NOMO-1 (cell line): ENCODE measurements around the gene SWAP70.

Experiments used
- DNase-seq, 2 experiments: peaks; one replicate each; lab custom pipeline; 2025; ENCODE audit not compliant: unreplicated experiment in 2 of 2; lab: John Stamatoyannopoulos, UW

SWAP70 gene

GRCh38 chr11:9771071-9771511 lies 107.2 kb downstream of the SWAP70 start:
- no peak for DNase-seq

DNA sequence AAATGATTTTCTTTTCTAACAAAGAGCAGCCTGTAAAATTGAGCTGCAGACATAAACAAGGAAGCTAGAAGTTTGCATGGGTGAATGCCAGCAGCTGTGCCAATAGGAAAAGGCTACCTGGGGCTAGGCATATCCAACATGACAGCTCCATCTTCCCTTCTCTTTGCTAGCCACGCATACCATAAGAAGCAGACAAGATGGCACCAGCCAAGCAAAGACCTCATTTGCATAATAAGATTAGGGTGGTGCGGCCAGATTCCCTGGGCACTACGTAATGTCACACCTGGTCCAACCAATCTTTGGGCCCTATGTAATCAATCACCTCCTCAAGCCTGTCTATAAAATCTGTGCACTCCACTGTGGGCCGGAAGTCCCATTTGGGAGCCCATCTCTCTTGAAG lies 108.3 kb downstream of the SWAP70 start:
- DNase-seq, result no peak

- DNase-seq, result no peak
Observed at GRCh38 chr11:9773524-9773923, 109.6 kb downstream of the SWAP70 start.

GRCh38 chr11:9774109-9774508 lies 110.2 kb downstream of the SWAP70 start:
- no peak for DNase-seq

DNA sequence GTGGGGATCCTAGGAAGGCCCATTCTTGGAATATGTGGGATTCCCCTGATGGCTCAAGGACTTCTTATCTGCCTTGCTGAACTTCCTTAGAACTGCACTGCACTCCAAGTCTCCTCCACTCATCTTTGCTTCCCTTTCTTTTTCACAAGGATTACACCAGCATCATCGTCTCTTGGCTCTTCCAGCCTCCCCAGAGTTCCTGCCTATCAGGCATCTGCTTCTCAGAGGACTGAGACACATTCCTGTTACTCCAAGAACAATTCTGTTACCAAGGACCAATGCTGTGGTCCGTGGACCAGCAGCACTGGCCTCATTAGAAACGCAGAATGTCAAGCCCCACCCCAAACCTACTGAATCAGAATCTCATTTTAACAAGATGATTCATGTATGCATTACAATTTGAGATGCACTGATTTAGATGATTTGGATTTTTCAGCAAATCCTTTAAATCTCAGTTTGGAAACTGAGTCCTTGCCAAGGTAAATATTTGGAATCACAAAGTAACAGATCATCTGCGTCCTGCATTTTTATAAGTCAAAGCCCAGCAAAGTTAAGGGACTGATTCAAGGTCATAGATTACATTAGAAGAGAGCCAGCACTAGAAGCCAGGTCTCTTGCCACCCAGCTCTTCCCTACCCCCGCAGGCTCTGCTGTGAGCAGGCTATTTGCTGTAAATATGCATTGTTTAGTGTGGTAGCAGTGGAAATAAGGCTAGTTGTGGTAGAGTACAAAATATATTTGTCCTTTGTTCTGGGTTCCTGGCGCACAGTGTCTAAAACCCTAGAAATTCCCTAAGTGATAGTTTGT lies 110.9 kb downstream of the SWAP70 start:
- DNase-seq, result no peak

DNA sequence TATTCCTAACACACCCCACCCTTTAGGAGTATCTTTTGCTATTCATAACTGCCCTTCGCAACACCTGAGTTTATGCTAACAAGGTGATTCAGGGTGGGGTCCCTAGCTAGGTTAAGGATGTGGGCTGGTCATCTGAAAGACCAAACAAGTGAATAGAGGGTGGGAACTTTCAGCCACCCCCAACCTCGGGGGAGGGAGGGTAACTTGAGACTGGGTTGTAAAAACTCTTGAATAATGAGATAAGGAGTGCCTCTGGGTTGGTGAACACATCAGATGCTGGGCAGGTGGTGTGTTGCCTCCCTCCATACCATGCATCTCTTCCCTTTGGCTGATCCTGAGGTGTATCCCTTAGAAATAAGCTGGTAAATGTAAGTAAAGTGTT lies 111.5 kb downstream of the SWAP70 start:
- DNase-seq, result no peak

GRCh38 chr11:9776203-9776602 lies 112.3 kb downstream of the SWAP70 start:
- DNase-seq, result no peak

- no peak for DNase-seq
Observed at GRCh38 chr11:9777066-9777465, 113.2 kb downstream of the SWAP70 start.

DNA sequence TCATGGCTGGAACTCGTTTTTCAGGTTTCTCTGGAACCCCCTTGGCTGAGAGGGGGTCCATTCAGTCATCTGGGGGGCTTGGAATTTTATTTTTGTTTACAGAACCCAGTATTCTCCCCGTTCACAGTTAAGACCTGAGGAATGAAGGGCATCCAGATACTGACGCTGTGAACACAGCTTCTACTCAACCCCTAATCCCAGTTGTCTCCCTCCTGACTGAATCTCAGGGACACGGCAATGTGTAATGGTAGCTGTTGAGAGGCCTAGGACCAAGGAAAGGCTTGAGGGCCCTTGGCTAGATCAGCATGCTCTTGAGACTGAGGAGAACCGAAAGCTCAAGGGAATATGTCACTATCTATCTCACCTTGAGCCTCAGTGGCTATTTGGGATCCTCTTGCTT lies 113.6 kb downstream of the SWAP70 start:
- no peak for DNase-seq

DNA sequence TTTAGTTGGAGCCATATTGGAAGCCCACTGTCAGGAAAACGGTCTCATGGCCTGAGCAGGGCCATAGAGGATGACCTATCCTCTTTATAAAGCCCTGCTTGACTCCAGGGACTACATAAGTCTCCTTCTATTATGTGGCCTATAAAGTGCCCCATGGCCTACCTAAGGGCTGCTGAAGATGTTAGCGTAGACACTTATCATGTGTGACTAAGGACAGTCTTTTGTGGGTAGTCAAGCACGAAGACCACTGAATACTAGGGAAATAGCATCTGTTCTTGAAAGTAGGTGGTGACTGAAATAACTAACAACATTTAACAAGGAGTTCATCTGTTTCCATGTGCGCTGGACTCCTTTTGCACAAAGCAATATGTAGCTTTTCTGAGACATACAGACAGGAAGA lies 117.1 kb downstream of the SWAP70 start:
- no peak for DNase-seq

- DNase-seq, result no peak
Observed at GRCh38 chr11:9783986-9784385, 120.1 kb downstream of the SWAP70 start.

GRCh38 chr11:9784602-9785315 lies 120.9 kb downstream of the SWAP70 start:
- DNase-seq, result no peak

DNA sequence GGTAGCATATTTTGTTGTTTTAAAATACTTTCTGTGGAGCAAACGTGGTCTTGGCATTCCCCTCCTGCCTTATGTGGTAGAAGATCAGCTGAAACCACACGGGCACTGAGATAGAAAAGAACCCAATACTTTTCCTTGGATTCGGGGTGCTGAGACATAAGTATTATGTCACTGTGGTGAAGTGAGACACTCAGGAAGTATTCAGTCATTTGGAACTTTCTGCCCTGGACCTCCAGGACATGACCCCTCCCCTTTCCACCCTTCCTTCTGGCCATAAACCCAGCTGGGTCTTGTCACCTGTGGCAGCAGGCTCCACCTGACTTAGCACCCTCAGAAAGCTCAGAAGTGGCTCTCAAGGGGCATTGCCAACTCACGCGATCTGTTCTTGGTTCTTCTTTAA lies 123.4 kb downstream of the SWAP70 start:
- no peak for DNase-seq

DNA sequence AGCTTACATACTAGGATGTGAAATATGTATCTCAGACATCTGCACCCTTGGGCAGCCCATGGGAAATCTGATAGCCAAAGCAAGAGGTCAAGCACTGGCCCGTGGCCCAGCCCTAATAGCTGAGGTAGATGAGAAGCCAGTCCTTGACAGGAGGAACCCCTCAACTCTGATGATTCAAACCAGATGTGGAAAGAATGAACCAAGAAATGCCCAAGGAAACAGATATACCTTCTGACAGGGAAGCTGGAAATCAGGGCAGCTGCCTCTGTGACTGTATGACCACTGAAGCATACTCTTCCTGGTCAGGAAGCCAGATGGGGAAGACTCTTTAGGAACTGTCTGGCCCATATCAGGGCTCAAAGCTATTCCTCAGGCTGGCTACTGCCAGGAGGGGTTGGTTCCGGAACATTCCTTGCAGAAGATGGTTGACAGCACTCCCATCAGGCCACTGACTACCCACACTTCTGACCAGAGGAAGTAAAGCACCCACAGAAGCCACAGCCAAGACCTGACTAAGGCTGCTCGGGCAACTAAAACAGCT lies 124.2 kb downstream of the SWAP70 start:
- DNase-seq, result peak in 1 of 2 experiments; percentile 8

- no peak for DNase-seq
Observed at GRCh38 chr11:9789910-9790309, 126.0 kb downstream of the SWAP70 start.

DNA sequence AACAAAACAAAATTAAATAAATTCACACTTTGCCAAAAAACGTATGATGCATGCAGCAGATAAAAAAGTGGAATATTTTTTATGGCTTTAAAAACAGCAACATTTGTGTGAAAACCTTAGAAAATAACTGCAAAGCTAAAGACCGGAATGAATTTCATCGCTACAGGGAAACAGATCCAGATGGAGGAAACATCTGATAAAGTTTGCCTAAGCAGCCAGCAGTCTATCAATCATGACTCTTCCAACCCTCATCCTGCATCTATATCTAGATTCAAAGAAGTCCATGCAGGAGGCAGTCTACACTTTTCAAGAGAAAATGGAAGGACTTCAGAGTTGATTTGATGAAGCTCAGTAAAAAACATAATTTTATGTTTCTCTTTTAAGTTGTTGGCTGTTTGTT lies 126.8 kb downstream of the SWAP70 start:
- no peak for DNase-seq

DNA sequence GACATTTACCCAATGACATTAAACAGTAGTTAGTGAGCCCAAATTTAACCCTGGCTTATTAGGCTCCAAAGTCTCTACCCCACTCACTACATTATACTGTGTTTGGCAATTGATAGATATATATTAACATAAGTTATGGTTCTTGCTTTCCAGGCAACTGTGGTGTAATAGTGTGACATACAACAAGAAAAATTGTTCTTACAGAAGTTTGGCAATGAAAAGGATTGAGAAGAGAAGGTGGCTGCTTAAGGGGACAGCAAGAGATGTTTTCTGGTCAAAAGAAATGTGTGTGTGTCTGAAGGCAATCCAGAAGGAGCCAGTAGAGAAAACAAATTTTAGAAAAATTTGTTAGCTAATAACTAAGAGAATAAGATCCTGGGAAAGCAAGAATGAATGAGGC lies 132.4 kb downstream of the SWAP70 start:
- no peak for DNase-seq

GRCh38 chr11:9796854-9797253 lies 133.0 kb downstream of the SWAP70 start:
- peak in 1 of 2 experiments; percentile 2 for DNase-seq

- DNase-seq, result no peak
Observed at GRCh38 chr11:9797300-9797699, 133.4 kb downstream of the SWAP70 start.

DNA sequence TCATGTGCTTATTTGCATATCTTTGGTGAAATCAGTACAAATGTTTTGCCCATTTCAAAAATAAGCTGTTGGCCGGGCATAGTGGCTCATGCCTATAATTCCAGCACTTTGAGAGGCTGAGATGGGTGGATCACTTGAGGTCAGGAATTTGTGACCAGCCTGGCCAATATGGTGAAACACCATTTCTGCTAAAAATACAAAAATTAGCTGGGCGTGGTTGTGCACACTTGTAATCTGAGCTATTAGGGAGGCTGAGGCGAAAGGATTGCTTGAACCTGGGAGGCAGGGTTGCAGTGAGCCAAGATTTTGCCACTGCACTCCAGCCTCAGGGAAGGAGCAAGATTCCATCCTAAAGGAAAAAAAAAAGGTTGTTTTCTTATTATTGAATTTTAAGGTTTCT lies 136.0 kb downstream of the SWAP70 start:
- DNase-seq, result no peak

DNA sequence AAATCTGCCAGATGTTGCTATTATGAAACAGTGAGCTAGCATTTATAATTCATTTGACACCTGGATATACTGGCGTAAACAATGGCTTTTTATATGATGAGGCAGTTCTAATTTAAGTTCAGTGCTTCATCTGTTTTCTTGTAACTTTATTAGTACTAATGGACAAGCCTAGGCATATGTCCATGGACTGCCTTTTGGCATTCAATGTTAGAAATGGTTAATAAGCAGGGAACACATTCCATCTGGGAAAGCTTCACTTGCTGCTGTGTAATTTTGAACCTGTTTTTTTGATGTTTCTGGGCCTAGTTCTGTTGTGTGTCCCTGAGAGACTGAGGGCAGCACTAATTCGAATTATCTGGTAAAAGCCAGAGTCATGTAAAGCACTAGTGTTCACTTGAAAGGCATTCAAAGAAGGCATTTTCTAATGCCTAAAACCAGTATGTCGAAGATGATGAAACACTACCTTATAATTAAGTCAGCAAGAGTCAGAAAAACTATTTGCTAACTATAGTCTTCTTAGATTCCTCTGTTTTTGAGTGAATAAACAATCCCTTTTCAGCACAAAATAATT lies 138.5 kb downstream of the SWAP70 start:
- DNase-seq, result no peak
